GM21423 (cell line): Measurements from ENCODE around the gene GOLGA6L7.
"Not testable (repeated sequence)": the region's sequence is repeated elsewhere in the genome, so short reads cannot be mapped to it uniquely, and the experiment has no call there.

Source experiments
- ATAC-seq: cut with Tn5 transposase; IDR thresholded peaks from one replicate; pipeline ENCODE4 v1.9.1; 2021; ENCODE audit warnings: mild to moderate bottlenecking, moderate library complexity; ENCODE audit not compliant: unreplicated experiment

GOLGA6L7 gene

DNA sequence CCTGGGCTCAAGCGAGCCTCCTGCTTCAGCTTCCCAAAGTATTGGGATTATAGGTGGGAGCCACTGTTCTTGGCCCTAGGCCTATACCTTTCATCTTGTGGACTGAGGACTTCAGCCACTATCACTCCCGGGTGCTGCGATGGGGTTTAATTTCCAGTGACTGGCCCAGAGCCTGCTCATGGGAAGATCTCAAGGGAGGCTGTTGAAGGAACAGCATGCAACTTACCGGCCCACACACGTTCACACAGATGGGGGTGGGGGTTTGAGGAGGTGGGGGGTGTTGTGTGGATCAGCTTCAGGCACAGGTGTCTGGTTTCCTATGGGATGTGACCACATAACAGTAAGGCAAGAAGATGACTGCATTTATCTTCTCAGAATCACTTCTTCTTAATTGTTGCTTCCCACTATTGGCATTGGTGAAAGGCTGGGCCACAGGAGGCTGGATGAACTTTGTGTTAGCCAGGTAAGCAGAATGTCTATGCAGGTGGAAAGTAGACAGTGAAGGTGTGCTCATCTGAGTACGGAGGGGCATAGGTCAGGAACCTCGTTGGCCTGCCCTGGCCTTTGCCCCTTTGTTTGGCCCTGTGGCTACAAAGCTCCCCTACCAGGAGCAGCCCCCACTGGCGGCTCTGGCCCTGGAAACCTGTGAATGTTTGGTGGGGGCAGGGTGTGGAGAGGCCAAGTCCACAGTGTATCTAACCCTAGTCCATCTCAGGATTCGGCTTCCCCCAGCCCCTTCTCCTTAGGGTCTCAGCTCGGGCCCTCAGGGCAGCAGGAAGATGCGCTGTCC, 35.9 kb upstream of the GOLGA6L7 start:
- no peak for ATAC-seq

- ATAC-seq: no peak
Observed at GRCh38 chr15:28881600-28881999, 33.2 kb upstream of the GOLGA6L7 start.

DNA sequence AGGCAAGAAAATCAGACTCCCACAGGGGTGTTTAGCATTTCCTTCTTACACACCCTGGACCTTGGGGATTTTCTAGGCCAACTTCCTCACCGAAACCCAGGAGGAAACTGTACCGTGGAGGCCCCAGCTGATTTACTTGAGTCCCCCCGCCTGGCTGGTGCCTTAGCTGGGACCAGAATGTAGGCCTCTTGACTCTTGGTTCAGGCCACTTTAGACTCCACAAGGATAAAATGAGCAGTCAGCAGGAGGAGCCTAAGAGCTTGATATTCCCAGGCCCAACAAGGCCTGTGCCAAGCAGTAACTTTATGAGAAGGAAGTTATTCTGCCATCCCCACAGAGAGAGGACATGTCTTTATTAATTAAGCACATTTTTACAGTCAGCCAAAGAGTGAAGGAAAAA, 32.7 kb upstream of the GOLGA6L7 start:
- ATAC-seq: no peak

DNA sequence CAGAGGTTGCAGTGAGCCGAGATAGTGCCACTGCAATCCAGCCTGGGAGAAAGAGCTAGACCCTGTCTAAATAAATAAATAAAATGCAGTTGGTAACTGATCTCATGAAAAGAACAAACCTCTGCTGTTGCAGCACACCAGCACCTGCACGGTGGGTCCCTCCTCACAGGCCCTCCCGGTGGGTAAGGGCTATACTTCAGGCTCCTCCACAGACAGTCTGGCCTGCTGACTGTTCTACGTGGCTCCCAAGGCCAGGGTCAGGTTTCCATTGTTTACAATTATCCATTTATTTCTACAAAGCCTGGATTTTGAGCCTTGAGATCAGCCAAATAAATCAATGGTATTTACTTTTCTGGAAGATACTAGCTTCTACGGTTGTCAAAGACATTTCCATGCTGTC, 32.2 kb upstream of the GOLGA6L7 start:
- ATAC-seq: no peak

DNA sequence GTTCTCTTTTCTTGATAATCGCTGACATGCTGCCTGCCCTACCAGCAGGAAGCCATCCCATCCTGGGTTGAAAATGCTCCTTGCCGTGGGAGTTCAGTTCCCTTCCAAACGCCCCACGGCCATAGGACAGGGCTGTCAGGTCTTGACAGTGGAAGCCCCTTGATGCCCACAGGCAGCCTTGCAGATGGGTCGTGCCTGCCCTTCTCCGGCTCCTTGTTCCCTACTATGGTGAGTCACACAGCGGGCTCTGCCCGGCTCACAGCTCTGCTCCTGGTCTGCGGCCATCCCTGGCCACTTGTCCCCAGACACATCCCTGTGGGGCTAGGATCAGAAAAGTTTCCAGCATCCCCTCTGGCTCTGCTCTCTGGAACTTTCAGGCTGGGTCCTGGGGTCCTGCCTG, 31.1 kb upstream of the GOLGA6L7 start:
- no peak for ATAC-seq

DNA sequence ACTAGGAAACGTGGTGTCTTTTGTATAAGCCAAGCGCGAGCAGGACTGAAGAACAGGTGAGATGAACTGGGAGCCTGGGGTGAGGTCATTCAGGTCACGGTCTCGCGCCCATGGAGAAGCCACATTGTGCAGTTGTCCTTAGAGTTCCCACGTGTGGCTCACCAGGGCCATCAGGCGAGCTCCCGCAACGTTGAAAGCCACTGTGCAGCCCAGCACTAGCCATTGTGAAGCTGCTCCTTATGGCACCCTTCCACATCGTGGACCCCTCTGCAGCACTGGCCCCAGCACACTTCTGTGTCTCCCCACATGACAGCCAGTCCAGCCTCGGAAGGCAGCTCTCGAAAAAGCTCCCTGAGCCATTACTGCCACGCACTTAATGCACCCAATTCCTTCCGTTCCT, 29.8 kb upstream of the GOLGA6L7 start:
- no peak for ATAC-seq

GRCh38 chr15:28876845-28877185, 28.4 kb upstream of the GOLGA6L7 start:
- ATAC-seq: no peak

DNA sequence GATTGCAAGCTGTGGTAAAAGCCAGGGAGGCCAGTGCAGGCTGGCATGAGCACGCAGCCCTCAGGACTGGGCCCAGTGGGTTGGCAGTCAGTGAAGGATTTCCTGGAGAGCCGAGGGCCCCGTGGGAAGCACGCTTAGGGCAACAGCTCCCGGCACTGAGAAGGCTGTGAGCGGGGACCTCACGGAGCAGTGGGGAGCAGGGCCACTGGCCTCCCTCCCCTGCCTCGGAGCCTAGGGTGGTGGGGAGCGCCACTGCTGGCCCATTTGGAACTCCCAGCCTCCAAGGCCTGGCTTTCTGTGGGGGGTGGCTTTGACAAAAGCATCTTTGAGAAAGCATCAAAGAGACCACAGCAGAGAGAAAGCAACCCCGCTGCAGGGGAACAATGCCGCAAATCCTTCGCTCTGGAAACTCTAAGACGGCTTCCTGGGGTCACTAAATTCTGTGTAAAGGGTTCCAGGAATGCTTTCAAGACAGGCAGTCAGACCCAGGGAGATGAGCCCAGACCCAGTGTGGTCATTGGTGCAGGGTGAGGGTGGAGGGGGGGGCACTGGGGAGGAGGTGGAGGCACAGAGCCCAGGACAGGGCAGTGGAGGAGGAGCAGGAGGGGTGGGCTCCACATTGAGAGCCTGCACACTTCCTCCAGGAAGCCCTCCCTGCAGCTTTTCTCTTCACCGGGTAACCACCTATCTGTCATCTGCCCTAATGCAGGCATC, 27.8 kb upstream of the GOLGA6L7 start:
- no peak for ATAC-seq

DNA sequence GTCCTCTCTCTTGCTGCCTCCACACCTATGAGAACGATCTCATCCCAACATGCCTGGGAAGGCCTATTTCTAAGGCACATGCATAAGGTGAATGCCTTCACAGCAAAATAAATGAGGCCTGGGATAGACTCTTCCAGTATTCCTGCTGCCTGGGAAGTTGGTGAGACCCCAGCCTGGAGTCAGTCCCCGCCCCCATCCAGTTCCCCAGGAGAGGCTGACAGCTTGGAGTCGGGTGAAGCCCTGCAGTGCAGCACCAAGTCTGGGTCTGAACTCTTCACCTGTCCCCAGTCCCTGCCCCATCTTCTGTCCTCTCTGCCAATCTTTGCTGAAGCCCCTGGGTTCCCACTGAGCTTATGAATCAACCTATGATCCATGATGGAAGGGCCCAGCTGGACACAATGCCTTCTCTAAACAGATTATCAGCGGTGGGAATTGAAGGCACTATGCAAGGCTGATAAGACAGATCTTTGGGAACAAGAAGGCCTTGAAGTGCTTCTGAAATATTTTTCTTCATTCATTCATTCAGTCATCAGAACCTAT, 27.1 kb upstream of the GOLGA6L7 start:
- ATAC-seq: no peak

DNA sequence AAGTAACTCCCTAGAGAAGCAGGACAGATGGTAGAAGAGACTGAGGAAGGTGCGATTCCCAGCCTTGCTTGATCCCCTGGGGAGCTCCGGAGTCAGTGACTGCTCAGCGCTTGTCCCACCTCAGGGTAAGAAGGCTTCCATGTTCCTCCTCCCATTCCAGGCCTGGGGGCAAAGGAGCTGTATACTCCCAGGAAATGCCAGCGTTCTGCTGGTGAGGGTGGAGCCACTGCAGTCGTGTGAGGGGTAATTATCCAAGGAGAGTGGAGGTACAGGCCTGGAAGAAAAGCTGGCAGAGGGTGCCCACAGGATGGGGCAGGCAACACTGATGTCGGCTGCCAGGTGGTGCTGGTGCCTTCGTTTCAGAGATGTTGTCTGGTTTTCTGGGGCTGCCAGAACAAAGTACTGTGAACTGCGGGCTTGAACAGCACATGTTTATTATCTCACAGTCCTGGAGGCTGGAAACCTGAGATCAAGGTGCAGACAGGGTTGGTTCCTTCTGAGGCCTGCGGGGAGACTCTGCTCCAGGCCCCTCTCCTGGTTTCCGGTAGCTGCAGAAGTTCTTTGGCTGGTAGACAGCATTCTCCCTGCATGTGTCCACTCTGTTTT, 25.2 kb upstream of the GOLGA6L7 start:
- ATAC-seq: no peak

GRCh38 chr15:28873006-28873405, 24.6 kb upstream of the GOLGA6L7 start:
- no peak for ATAC-seq

DNA sequence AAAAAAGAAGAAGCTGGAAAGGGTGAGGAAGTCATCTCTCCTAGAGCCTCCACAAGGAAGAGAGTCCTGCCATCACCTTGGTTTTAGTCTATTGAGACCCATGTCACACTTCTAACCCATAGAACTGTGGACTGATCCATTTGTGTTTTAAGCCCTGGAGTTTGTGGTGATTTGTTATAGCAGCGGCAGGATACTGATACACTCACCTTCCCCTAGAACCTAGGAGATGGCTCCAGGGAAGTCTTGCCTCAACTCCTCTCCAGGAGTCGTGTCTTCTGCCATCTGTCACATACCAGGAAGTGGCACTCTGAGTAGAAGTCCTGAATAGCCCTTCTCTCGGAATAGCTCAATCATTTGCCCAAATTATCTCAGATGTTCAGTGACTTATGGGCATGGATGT, 22.7 kb upstream of the GOLGA6L7 start:
- no peak for ATAC-seq

- ATAC-seq: no peak
Observed at GRCh38 chr15:28868744-28869345, 20.4 kb upstream of the GOLGA6L7 start.

- not testable (repeated sequence) for ATAC-seq
Observed at GRCh38 chr15:28861589-28862293, 13.3 kb upstream of the GOLGA6L7 start.

GRCh38 chr15:28861031-28861534, 12.6 kb upstream of the GOLGA6L7 start:
- no peak for ATAC-seq

DNA sequence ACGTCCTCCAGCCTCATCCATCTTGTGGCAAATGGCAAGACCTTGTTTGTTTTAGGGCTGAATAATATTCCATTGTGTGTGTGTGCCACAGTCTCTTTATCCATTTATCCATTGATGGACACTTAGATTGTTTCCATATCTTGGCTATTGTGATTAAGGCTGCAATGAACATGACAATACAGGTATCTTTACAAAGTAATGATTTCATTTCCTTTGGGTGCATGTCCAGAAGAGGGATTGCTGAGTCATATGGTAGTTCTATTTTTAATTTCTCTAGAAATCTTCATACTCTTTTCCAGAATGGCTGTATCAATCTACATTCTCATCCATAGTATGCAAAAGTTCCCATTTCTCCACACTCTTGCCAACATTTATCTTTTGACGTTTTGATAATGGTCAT, 6.1 kb upstream of the GOLGA6L7 start:
- ATAC-seq: not testable (repeated sequence)

- ATAC-seq: not testable (repeated sequence)
Observed at GRCh38 chr15:28853654-28854053, 5.2 kb upstream of the GOLGA6L7 start.

DNA sequence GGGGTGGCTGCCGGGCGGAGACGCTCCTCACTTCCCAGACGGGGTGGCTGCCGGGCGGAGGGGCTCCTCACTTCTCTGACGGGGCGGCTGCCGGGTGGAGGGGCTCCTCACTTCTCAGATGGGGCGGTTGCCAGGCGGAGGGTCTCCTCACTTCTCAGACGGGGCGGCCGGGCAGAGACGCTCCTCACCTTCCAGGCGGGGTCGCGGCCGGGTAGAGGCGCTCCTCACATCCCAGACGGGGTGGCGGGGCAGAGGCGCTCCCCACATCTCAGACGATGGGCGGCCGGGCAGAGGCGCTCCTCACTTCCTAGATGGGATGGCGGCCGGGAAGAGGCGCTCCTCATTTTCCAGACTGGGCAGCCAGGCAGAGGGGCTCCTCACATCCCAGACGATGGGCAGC, 1.3 kb upstream of the GOLGA6L7 start:
- not testable (repeated sequence) for ATAC-seq

DNA sequence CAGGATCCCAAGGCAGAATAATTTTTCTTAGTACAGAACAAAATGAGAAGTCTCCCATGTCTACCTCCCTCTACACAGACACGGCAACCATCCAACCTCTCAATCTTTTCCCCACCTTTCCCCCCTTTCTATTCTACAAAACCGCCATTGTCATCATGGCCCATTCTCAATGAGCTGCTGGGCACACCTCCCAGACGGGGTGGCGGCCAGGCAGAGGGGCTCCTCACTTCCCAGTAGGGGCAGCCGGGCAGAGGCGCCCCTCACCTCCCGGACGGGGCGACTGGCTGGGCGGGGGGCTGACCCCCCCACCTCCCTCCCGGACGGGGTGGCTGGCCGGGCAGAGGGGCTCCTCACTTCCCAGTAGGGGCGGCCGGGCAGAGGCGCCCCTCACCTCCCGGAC, 827 bp upstream of the GOLGA6L7 start:
- ATAC-seq: not testable (repeated sequence)

GRCh38 chr15:28847959-28848358, 485 bp downstream of the GOLGA6L7 start:
- ATAC-seq: not testable (repeated sequence)

DNA sequence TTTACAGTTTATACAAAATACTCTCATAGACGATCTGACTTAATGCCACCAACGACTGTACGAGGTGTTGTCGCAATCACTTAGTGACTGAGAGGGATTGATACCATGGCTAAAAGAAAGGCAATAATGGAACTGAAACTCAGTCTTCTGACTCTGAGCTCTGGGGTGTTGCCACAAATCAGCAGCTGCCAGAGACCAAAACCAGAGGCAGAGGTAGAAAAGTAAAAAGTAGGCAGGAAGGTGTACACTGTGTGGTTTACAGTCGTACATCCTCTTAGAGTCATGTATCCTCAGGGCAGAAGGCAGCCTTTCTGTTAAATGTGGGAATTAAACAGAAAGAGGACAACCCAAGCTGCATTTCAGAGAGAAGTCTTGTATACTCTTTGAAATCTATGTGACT, 1.2 kb downstream of the GOLGA6L7 start:
- not testable (repeated sequence) for ATAC-seq
